Measurements from ENCODE around the gene TRNT1. TPM values are rescaled to one million over a fixed set of nuclear protein-coding genes. Genes with fewer than 3 reads are reported as not detected.

The TRNT1 gene
- total RNA-seq, 2 experiments from 2014 or later: 29.5 to 32.4 TPM

- Mint-ChIP-seq H3K4me3 (no peak overlapping the region), H3K27ac (no peak overlapping the region), H3K9me3 (no peaks in the 10 kb centered on the region), H3K36me3 (ENCODE audit: low read depth) (peaks cover 50% of the 10 kb centered on the region), H3K4me1 (peaks cover 53% of the 10 kb centered on the region), H3K27me3 (no peaks in the 10 kb centered on the region)
- ChIA-PET POLR2A (interaction anchor here (0.7 to 1.3 kb wide), 5 partner anchors 12 to 49 kb away, joined by 3 to 4 read pairs (median 4); no protein-coding TSS in a partner anchor), CTCF (interaction anchor here (1.0 to 1.3 kb wide), 2 partner anchors 43 to 50 kb away, joined by 3 read pairs; partner anchors contain the start of gene CRBN)
- DNase-seq: no peak
Measured at GRCh38 chr3:3129579-3129978, 2.8 kb downstream of the TRNT1 start.

GRCh38 chr3:3133500-3133899 is 6.8 kb downstream of the TRNT1 start:
- peaks cover 72% of the 10 kb centered on the region for H3K36me3 Mint-ChIP-seq (ENCODE audit: low read depth)
- DNase-seq: no peak
- H3K9me3 Mint-ChIP-seq: no peaks in the 10 kb centered on the region
- peaks cover 51% of the 10 kb centered on the region for H3K4me1 Mint-ChIP-seq
- CTCF ChIA-PET: interaction anchor here (1.2 to 2.0 kb wide), 2 partner anchors 8 to 40 kb away, joined by 3 to 8 read pairs; no protein-coding TSS in a partner anchor
- H3K27ac Mint-ChIP-seq: peak overlapping the region; percentile 47
- H3K4me3 Mint-ChIP-seq: no peak overlapping the region
- POLR2A ChIA-PET: interaction anchor here (1.5 to 1.6 kb wide), 2 partner anchors 18 to 25 kb away, joined by 3 to 7 read pairs; no protein-coding TSS in a partner anchor
- no peaks in the 10 kb centered on the region for H3K27me3 Mint-ChIP-seq

- Mint-ChIP-seq H3K36me3 (ENCODE audit: low read depth) (peaks cover 73% of the 10 kb centered on the region), H3K27ac (peak overlapping the region; percentile 5), H3K27me3 (no peaks in the 10 kb centered on the region), H3K4me1 (peaks cover 44% of the 10 kb centered on the region), H3K4me3 (no peak overlapping the region), H3K9me3 (no peaks in the 10 kb centered on the region)
- POLR2A ChIA-PET: interaction anchor here (1.5 to 1.6 kb wide), 3 partner anchors 17 to 25 kb away, joined by 3 to 7 read pairs (median 4); no protein-coding TSS in a partner anchor
- CTCF ChIA-PET: no interaction called here
- DNase-seq: no peak
Measured at GRCh38 chr3:3134750-3135448, 8.2 kb downstream of the TRNT1 start.

- ChIA-PET CTCF (no interaction called here), POLR2A (interaction anchor here (1.0 kb wide), 1 partner anchor 15 kb away, joined by 4 read pairs; no protein-coding TSS in a partner anchor)
- Mint-ChIP-seq H3K36me3 (ENCODE audit: low read depth) (peaks cover 84% of the 10 kb centered on the region), H3K4me3 (no peak overlapping the region), H3K27ac (no peak overlapping the region), H3K4me1 (peaks cover 48% of the 10 kb centered on the region), H3K27me3 (no peaks in the 10 kb centered on the region), H3K9me3 (no peaks in the 10 kb centered on the region)
- no peak for DNase-seq
Measured at GRCh38 chr3:3137526-3137925, 10.8 kb downstream of the TRNT1 start.

- no peak overlapping the region for H3K27ac Mint-ChIP-seq
- DNase-seq: no peak
- CTCF ChIA-PET: interaction anchor here (1.1 kb wide), 1 partner anchor 9 kb away, joined by 3 read pairs; no protein-coding TSS in a partner anchor
- H3K9me3 Mint-ChIP-seq: no peaks in the 10 kb centered on the region
- no peaks in the 10 kb centered on the region for H3K27me3 Mint-ChIP-seq
- H3K4me1 Mint-ChIP-seq: peaks cover 17% of the 10 kb centered on the region
- no peak overlapping the region for H3K4me3 Mint-ChIP-seq
- peaks cover 84% of the 10 kb centered on the region for H3K36me3 Mint-ChIP-seq (ENCODE audit: low read depth)
- POLR2A ChIA-PET: interaction anchor here (1.3 kb wide), 1 partner anchor 12 kb away, joined by 4 read pairs; no protein-coding TSS in a partner anchor
Measured at GRCh38 chr3:3141939-3142338, 15.2 kb downstream of the TRNT1 start.

GRCh38 chr3:3145831-3146230 is 19.1 kb downstream of the TRNT1 start:
- Mint-ChIP-seq H3K27me3 (no peaks in the 10 kb centered on the region), H3K4me1 (peaks cover 12% of the 10 kb centered on the region), H3K36me3 (ENCODE audit: low read depth) (peaks cover 77% of the 10 kb centered on the region), H3K27ac (no peak overlapping the region), H3K9me3 (no peaks in the 10 kb centered on the region), H3K4me3 (no peak overlapping the region)
- POLR2A ChIA-PET: no interaction called here
- no peak for DNase-seq
- CTCF ChIA-PET: no interaction called here

GRCh38 chr3:3149560-3149959 is 22.8 kb downstream of the TRNT1 start:
- Mint-ChIP-seq H3K27ac (no peak overlapping the region), H3K27me3 (no peaks in the 10 kb centered on the region), H3K36me3 (ENCODE audit: low read depth) (peaks cover 78% of the 10 kb centered on the region), H3K9me3 (no peaks in the 10 kb centered on the region), H3K4me1 (peaks cover 6% of the 10 kb centered on the region), H3K4me3 (no peak overlapping the region)
- no peak for DNase-seq
- POLR2A ChIA-PET: no interaction called here
- CTCF ChIA-PET: interaction anchor here (1.0 kb wide), 1 partner anchor 21 kb away, joined by 3 read pairs; no protein-coding TSS in a partner anchor

- CTCF ChIA-PET: interaction anchor here (0.7 kb wide), 1 partner anchor 18 kb away, joined by 3 read pairs; no protein-coding TSS in a partner anchor
- no peaks in the 10 kb centered on the region for H3K27me3 Mint-ChIP-seq
- H3K27ac Mint-ChIP-seq: no peak overlapping the region
- peaks cover 77% of the 10 kb centered on the region for H3K36me3 Mint-ChIP-seq (ENCODE audit: low read depth)
- DNase-seq: no peak
- peaks cover 6% of the 10 kb centered on the region for H3K4me1 Mint-ChIP-seq
- H3K4me3 Mint-ChIP-seq: no peak overlapping the region
- H3K9me3 Mint-ChIP-seq: no peaks in the 10 kb centered on the region
- POLR2A ChIA-PET: interaction anchor here (1.2 to 2.2 kb wide), 4 partner anchors 13 to 21 kb away, joined by 3 to 7 read pairs (median 4); no protein-coding TSS in a partner anchor
Measured at GRCh38 chr3:3151513-3151912, 24.8 kb downstream of the TRNT1 start.

GRCh38 chr3:3154879-3155610 is 28.3 kb downstream of the TRNT1 start:
- peak overlapping the region; percentile 5 for H3K27ac Mint-ChIP-seq
- ChIA-PET POLR2A (no interaction called here), CTCF (interaction anchor here (1.3 kb wide), 1 partner anchor 18 kb away, joined by 6 read pairs; no protein-coding TSS in a partner anchor)
- H3K4me1 Mint-ChIP-seq: peaks cover 3% of the 10 kb centered on the region
- H3K27me3 Mint-ChIP-seq: no peaks in the 10 kb centered on the region
- no peak for DNase-seq
- peaks cover 82% of the 10 kb centered on the region for H3K36me3 Mint-ChIP-seq (ENCODE audit: low read depth)
- H3K9me3 Mint-ChIP-seq: no peaks in the 10 kb centered on the region
- no peak overlapping the region for H3K4me3 Mint-ChIP-seq

GRCh38 chr3:3157484-3157883 is 30.7 kb downstream of the TRNT1 start:
- Mint-ChIP-seq H3K4me1 (no peaks in the 10 kb centered on the region), H3K27ac (no peak overlapping the region)
- no peak for DNase-seq

GRCh38 chr3:3160826-3161225 is 34.1 kb downstream of the TRNT1 start:
- peak overlapping the region; percentile 7 for H3K27ac Mint-ChIP-seq
- H3K36me3 Mint-ChIP-seq (ENCODE audit: low read depth): peaks cover 72% of the 10 kb centered on the region
- H3K4me1 Mint-ChIP-seq: peaks cover 7% of the 10 kb centered on the region
- no peaks in the 10 kb centered on the region for H3K27me3 Mint-ChIP-seq
- CTCF ChIA-PET: interaction anchor here (0.7 kb wide), 1 partner anchor 254 kb away, joined by 3 read pairs; no protein-coding TSS in a partner anchor
- no peak overlapping the region for H3K4me3 Mint-ChIP-seq
- H3K9me3 Mint-ChIP-seq: no peaks in the 10 kb centered on the region
- POLR2A ChIA-PET: interaction anchor here (1.2 to 1.7 kb wide), 3 partner anchors 13 to 25 kb away, joined by 3 to 5 read pairs (median 4); partner anchors contain the start of gene CRBN
- no peak for DNase-seq

More at GRCh38 chr3:3157484-3157883, 30.7 kb downstream of the TRNT1 start:
- ChIA-PET CTCF (interaction anchor here (1.0 to 2.9 kb wide), 2 partner anchors 13 to 43 kb away, joined by 3 to 11 read pairs; no protein-coding TSS in a partner anchor), POLR2A (interaction anchor here (0.9 to 1.0 kb wide), 3 partner anchors 15 to 35 kb away, joined by 3 read pairs; no protein-coding TSS in a partner anchor)
- Mint-ChIP-seq H3K4me3 (no peak overlapping the region), H3K36me3 (ENCODE audit: low read depth) (peaks cover 74% of the 10 kb centered on the region), H3K27me3 (no peaks in the 10 kb centered on the region), H3K9me3 (no peaks in the 10 kb centered on the region)

GRCh38 chr3:3165241-3165640 is 38.5 kb downstream of the TRNT1 start:
- POLR2A ChIA-PET: no interaction called here
- Mint-ChIP-seq H3K27ac (peak overlapping the region; percentile 37), H3K36me3 (ENCODE audit: low read depth) (peaks cover 66% of the 10 kb centered on the region)

GRCh38 chr3:3165650-3166049 is 38.9 kb downstream of the TRNT1 start:
- no peaks in the 10 kb centered on the region for H3K27me3 Mint-ChIP-seq
- H3K36me3 Mint-ChIP-seq (ENCODE audit: low read depth): peaks cover 69% of the 10 kb centered on the region
- DNase-seq: no peak
- POLR2A ChIA-PET: no interaction called here
- peaks cover 18% of the 10 kb centered on the region for H3K4me1 Mint-ChIP-seq
- H3K9me3 Mint-ChIP-seq: no peaks in the 10 kb centered on the region
- H3K4me3 Mint-ChIP-seq: no peak overlapping the region
- no peak overlapping the region for H3K27ac Mint-ChIP-seq
- CTCF ChIA-PET: no interaction called here

More at GRCh38 chr3:3165241-3165640, 38.5 kb downstream of the TRNT1 start:
- DNase-seq: no peak
- CTCF ChIA-PET: no interaction called here
- peaks cover 17% of the 10 kb centered on the region for H3K4me1 Mint-ChIP-seq
- no peak overlapping the region for H3K4me3 Mint-ChIP-seq
- no peaks in the 10 kb centered on the region for H3K9me3 Mint-ChIP-seq
- H3K27me3 Mint-ChIP-seq: no peaks in the 10 kb centered on the region
